ENCODE results near the gene CRACR2B. TPM values are rescaled to one million over a fixed set of nuclear protein-coding genes. Genes with fewer than 3 reads are reported as not detected.

CRACR2B gene
- total and polyA plus RNA-seq, 2 of the 8 experiments (the other 6 are each of a cell fraction or from before 2014, with no cell fraction given): 18.2 to 26.4 TPM

GRCh38 chr11:790721-791564, 36.8 kb upstream of the CRACR2B start:
- H3K79me1 ChIP-seq (ENCODE audit: low read depth, low read length): peaks cover 3% of the 10 kb centered on the region; the same call in 1 of the 2 replicates
- POLR2A ChIA-PET (ENCODE audit: partially characterized antibody): interaction anchor here (0.7 to 53.0 kb wide), 14 partner anchors 8 to 250 kb away, joined by 3 to 1917 read pairs (median 4); partner anchors contain the start of genes CD151, CRACR2B, GATD1 and PIDD1
- H3K36me3 ChIP-seq (ENCODE audit: control insufficient read depth in 2 of 4, insufficient read depth in 4 of 4, low read length in 3 of 4): peaks cover 0 to 12% (median 0%) of the 10 kb centered on the region in 4 experiments; a peak in 3 of 8 replicates
- H4K91ac ChIP-seq (replicated peaks; ENCODE audit: insufficient read length, low read length): no peak overlapping the region
- H3K27ac ChIP-seq (ENCODE audit: low read depth, low read length): no peak overlapping the region
- H2BK120ac ChIP-seq (replicated peaks; ENCODE audit: low read depth, low read length): no peak overlapping the region
- peak overlapping the region; percentile 72; the same call in 1 of the 2 replicates for H2BK15ac ChIP-seq (ENCODE audit: low read length)
- no peak overlapping the region for H3K23ac ChIP-seq (ENCODE audit: insufficient read length)
- no peak overlapping the region for H2BK20ac ChIP-seq (ENCODE audit: low read length)
- H3K4me1 ChIP-seq (replicated peaks in 1 of 4; ENCODE audit: control insufficient read depth in 3 of 4, insufficient read depth in 4 of 4, low read length in 3 of 4): peaks cover 0 to 25% (median 15%) of the 10 kb centered on the region in 4 experiments; a peak in 6 of 7 replicates
- 61% methylated on average over 18 of the region's 18 CpGs; no CpG with 5 or more reads in 1 of the 2 experiments for WGBS, 2 experiments (ENCODE audit: extremely low coverage in 1 of 2, insufficient coverage in 1 of 2, insufficient read length in 1 of 2, insufficient replicate concordance in 2 of 2, low coverage in 1 of 2, low lambda C conversion rate in 2 of 2, missing lambda C conversion rate in 1 of 2)
- no peak overlapping the region for H3K14ac ChIP-seq (ENCODE audit: insufficient read length)
- no peak overlapping the region for H2BK12ac ChIP-seq (ENCODE audit: low read depth, low read length)
- DNase-seq (ENCODE audit: low read depth in 1 of 2, low spot score in 2 of 2) (peak in 1 of 2 experiments; percentile 85), FAIRE-seq (no peak)
- peak overlapping the region; percentile 10 for H4K5ac ChIP-seq (ENCODE audit: insufficient read length, low read depth, low read length)
- H2AK5ac ChIP-seq (ENCODE audit: low read depth, low read length): no peak overlapping the region
- H3K9ac ChIP-seq (replicated peaks in 1 of 4; ENCODE audit: extremely low read depth in 1 of 4, low read depth in 3 of 4, low read length in 3 of 4): no peak overlapping the region
- H4K8ac ChIP-seq (ENCODE audit: extremely low read depth, insufficient read depth, low read length): no peak overlapping the region; the same call in 1 of the 2 replicates
- no peaks in the 10 kb centered on the region; the same call in 1 of the 2 replicates for H3K23me2 ChIP-seq (ENCODE audit: low read depth, low read length)
- peak overlapping the region in 1 of 4 experiments; percentile 44; a peak in 2 of 8 replicates for H3K4me3 ChIP-seq (ENCODE audit: extremely low read depth in 1 of 4, insufficient read depth in 2 of 4, low read depth in 3 of 4, low read length in 4 of 4)
- H3K18ac ChIP-seq (ENCODE audit: extremely low read depth, low read length): no peak overlapping the region
- CTCF ChIA-PET (ENCODE audit: partially characterized antibody): interaction anchor here (0.7 to 1.2 kb wide), 6 partner anchors 14 to 67 kb away, joined by 3 read pairs; no protein-coding TSS in a partner anchor
- no peaks in the 10 kb centered on the region for H3K27me3 ChIP-seq (replicated peaks in 1 of 4; ENCODE audit: control insufficient read depth in 3 of 4, extremely low read depth in 1 of 4, insufficient read depth in 3 of 4, low read length in 3 of 4)
- peak overlapping the region; percentile 46 to 60 for H3K4me2 ChIP-seq (ENCODE audit: insufficient read depth in 1 of 2, low read depth in 2 of 2, low read length in 2 of 2)
- H2BK5ac ChIP-seq (ENCODE audit: low read depth, low read length): peak overlapping the region; percentile 78
- no peak overlapping the region for H3K4ac ChIP-seq (replicated peaks; ENCODE audit: insufficient read length, low read depth, low read length)
- no peak overlapping the region for H2AFZ ChIP-seq (ENCODE audit: low read length)
- H4K20me1 ChIP-seq (replicated peaks in 1 of 2; ENCODE audit: control insufficient read depth in 1 of 2, insufficient read depth in 2 of 2, low read length in 2 of 2): peaks cover 2 to 13% of the 10 kb centered on the region in 2 experiments
- H3K9me3 ChIP-seq (ENCODE audit: insufficient read depth in 2 of 2, low read depth in 1 of 2, low read length in 1 of 2): no peaks in the 10 kb centered on the region
- no peaks in the 10 kb centered on the region; a peak in 1 of 4 replicates for H3K79me2 ChIP-seq (ENCODE audit: control insufficient read depth in 1 of 2, insufficient read depth in 2 of 2, low read length in 2 of 2)
- no peak overlapping the region for H3K56ac ChIP-seq (replicated peaks; ENCODE audit: insufficient read length, low read depth, low read length)
- TF ChIP-seq JUN (IDR thresholded peaks at IDR 0.05; ENCODE audit: low read depth, low read length) (no peak), FOSL1 (IDR thresholded peaks at IDR 0.05; ENCODE audit: insufficient read depth, low read depth, low read length) (peak; percentile 74; the same call in 1 of the 2 replicates), TBP (IDR thresholded peaks at IDR 0.05; ENCODE audit: low read depth, low read length) (peak; percentile 11; the same call in 1 of the 2 replicates), CTBP2 (IDR thresholded peaks at IDR 0.05; ENCODE audit: borderline replicate concordance, insufficient read depth, insufficient read length, low read length) (peak; percentile 61), E2F6 (IDR thresholded peaks at IDR 0.05) (peak; percentile 76), TEAD4 (IDR thresholded peaks at IDR 0.05; ENCODE audit: low read depth, low read length) (no peak), MAX (IDR thresholded peaks at IDR 0.05) (peak; percentile 43)
- TF ChIP-seq, protein P1, sequence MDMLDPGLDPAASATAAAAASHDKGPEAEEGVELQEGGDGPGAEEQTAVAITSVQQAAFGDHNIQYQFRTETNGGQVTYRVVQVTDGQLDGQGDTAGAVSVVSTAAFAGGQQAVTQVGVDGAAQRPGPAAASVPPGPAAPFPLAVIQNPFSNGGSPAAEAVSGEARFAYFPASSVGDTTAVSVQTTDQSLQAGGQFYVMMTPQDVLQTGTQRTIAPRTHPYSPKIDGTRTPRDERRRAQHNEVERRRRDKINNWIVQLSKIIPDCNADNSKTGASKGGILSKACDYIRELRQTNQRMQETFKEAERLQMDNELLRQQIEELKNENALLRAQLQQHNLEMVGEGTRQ (IDR thresholded peaks at IDR 0.05; ENCODE audit: low read length): peak; percentile 5; the same call in 1 of the 2 replicates

Measured in H1 (cell line).